Smooth muscle cell (in vitro differentiated cells): Measurements from ENCODE around the gene PLEKHD1. TPM values are rescaled to one million over a fixed set of nuclear protein-coding genes. Genes with fewer than 3 reads are reported as not detected.
"Not testable (repeated sequence)": the region's sequence is repeated elsewhere in the genome, so short reads cannot be mapped to it uniquely, and the experiment has no call there.

Experiments
- DNase-seq: peaks from one replicate; lab custom pipeline; 2025; ENCODE audit not compliant: unreplicated experiment; lab: John Stamatoyannopoulos, UW
- H2AFZ ChIP-seq: fragments of 200-600 bp; sonication (generic); 2 replicates; pipeline ENCODE4 v1.6.0; 2016; ENCODE audit warnings: antibody characterized with exemption, low read depth, mild to moderate bottlenecking
- H3F3A ChIP-seq: fragments of 200-600 bp; sonication (generic); 2 replicates; pipeline ENCODE4 v1.6.0; 2017; ENCODE audit warnings: antibody characterized with exemption, low read depth
- H3K27ac ChIP-seq: fragments of 200-600 bp; sonication (generic); 2 replicates; pipeline ENCODE4 v1.5.1; 2016; ENCODE audit warnings: low read depth, mild to moderate bottlenecking
- H3K27me3 ChIP-seq: fragments of 200-600 bp; sonication (generic); 2 replicates; pipeline ENCODE4 v1.6.1; 2016; ENCODE audit warnings: low read depth, mild to moderate bottlenecking
- H3K36me3 ChIP-seq: fragments of 200-600 bp; sonication (generic); 2 replicates; pipeline ENCODE4 v1.5.1; 2016; ENCODE audit warnings: low read depth
- H3K4me1 ChIP-seq: fragments of 200-600 bp; sonication (generic); 2 replicates; pipeline ENCODE4 v1.5.1; 2016; ENCODE audit warnings: low read depth
- H3K4me2 ChIP-seq: fragments of 200-600 bp; sonication (generic); 2 replicates; pipeline ENCODE4 v1.6.0; 2016; ENCODE audit warnings: mild to moderate bottlenecking
- H3K4me3 ChIP-seq: fragments of 200-600 bp; sonication (generic); 2 replicates; pipeline ENCODE4 v1.5.1; 2016; ENCODE audit warnings: mild to moderate bottlenecking
- H3K79me2 ChIP-seq: fragments of 200-600 bp; sonication (generic); 2 replicates; pipeline ENCODE4 v1.6.0; 2016; ENCODE audit warnings: low read depth, mild to moderate bottlenecking
- H3K9ac ChIP-seq: fragments of 200-600 bp; sonication (generic); 2 replicates; pipeline ENCODE4 v1.6.0; 2016; ENCODE audit warnings: low read depth
- H3K9me3 ChIP-seq: fragments of 200-600 bp; sonication (generic); replicated peaks from 2 replicates; pipeline ENCODE4 v1.5.1; 2016; ENCODE audit warnings: low read depth
- H4K20me1 ChIP-seq: fragments of 200-600 bp; sonication (generic); 2 replicates; pipeline ENCODE4 v1.6.0; 2016; ENCODE audit warnings: low read depth
- CTCF ChIP-seq: fragments of 200-600 bp; sonication (generic); IDR thresholded peaks from 2 replicates; pipeline ENCODE4 v1.5.1; 2017; ENCODE audit warnings: borderline replicate concordance, mild to moderate bottlenecking, antibody characterized with exemption; ENCODE audit not compliant: insufficient read depth, poor library complexity, severe bottlenecking
- WGBS: methylation state at CpG from one replicate; pipeline ENCODE4 v1.1.7; 2016; ENCODE audit warnings: low lambda C conversion rate; 5-methylcytosine and 5-hydroxymethylcytosine counted together
- polyA plus RNA-seq: library from polyadenylated mRNA; unstranded; fragments of >200 nt; fragmentation: Nextera tagmentation; extraction: Ambion mirVana; gene quantifications from 2 replicates; pipeline ENCODE4 v1.2.1, GENCODE V29; 2016
- total RNA-seq: library from RNA; depleted of rRNA; stranded (reverse); fragments of >200 nt; gene quantifications from 2 replicates; pipeline ENCODE4 v1.2.3, GENCODE V29; 2014

PLEKHD1 gene
- total and polyA plus RNA-seq, 2 experiments from 2014 or later, result 0.03 TPM; not detected in 1

- Histone ChIP-seq H3K79me2 (no peaks in the 10 kb centered on the region), H3K36me3 (no peaks in the 10 kb centered on the region), H3K4me2 (no peak overlapping the region), H3K27ac (no peak overlapping the region), H3K4me1 (no peaks in the 10 kb centered on the region), H3F3A (no peaks in the 10 kb centered on the region), H2AFZ (no peak overlapping the region), H3K4me3 (no peak overlapping the region), H4K20me1 (no peaks in the 10 kb centered on the region), H3K9ac (no peak overlapping the region), H3K9me3 (no peaks in the 10 kb centered on the region), H3K27me3 (peaks cover 14% of the 10 kb centered on the region)
- DNase-seq, result no peak
- 78% methylated on average over 3 of the region's 3 CpGs for WGBS
- no peak for TF ChIP-seq CTCF
These were observed 9.3 kb downstream of the PLEKHD1 start for GRCh38 chr14:69493791-69494190.

GRCh38 chr14:69495341-69495921 lies 10.9 kb downstream of the PLEKHD1 start:
- H3K4me3 ChIP-seq, result no peak overlapping the region
- no peak for TF ChIP-seq CTCF
- no peak for DNase-seq
- H3K4me2 ChIP-seq, result no peak overlapping the region
- H3K4me1 ChIP-seq, result no peaks in the 10 kb centered on the region
- WGBS, result 97% methylated on average over 5 of the region's 5 CpGs
- H3K79me2 ChIP-seq, result no peaks in the 10 kb centered on the region
- H3K9me3 ChIP-seq, result no peaks in the 10 kb centered on the region
- no peaks in the 10 kb centered on the region for H3K36me3 ChIP-seq
- no peak overlapping the region for H3K9ac ChIP-seq
- H3K27ac ChIP-seq, result no peak overlapping the region
- H3F3A ChIP-seq, result no peaks in the 10 kb centered on the region
- no peak overlapping the region for H2AFZ ChIP-seq
- H4K20me1 ChIP-seq, result no peaks in the 10 kb centered on the region
- H3K27me3 ChIP-seq, result peaks cover 7% of the 10 kb centered on the region

GRCh38 chr14:69497866-69498265 lies 13.3 kb downstream of the PLEKHD1 start:
- H3K27me3 ChIP-seq, H3K79me2 ChIP-seq, H3K27ac ChIP-seq, H3K4me2 ChIP-seq, H3K36me3 ChIP-seq, DNase-seq, H3K9ac ChIP-seq, H3K4me1 ChIP-seq, H3F3A ChIP-seq, H3K9me3 ChIP-seq, H2AFZ ChIP-seq, H4K20me1 ChIP-seq, H3K4me3 ChIP-seq: not testable (repeated sequence)
- 90% methylated on average over 4 of the region's 4 CpGs for WGBS

- 92% methylated on average over 4 of the region's 4 CpGs for WGBS
- not testable (repeated sequence) for H3K27me3 ChIP-seq, H3K79me2 ChIP-seq, H3K9me3 ChIP-seq, H3K27ac ChIP-seq, DNase-seq, H4K20me1 ChIP-seq, H3F3A ChIP-seq, H3K4me1 ChIP-seq, H3K36me3 ChIP-seq, H3K4me3 ChIP-seq, H3K4me2 ChIP-seq, H3K9ac ChIP-seq, H2AFZ ChIP-seq
These were observed 13.8 kb downstream of the PLEKHD1 start for GRCh38 chr14:69498286-69498685.

GRCh38 chr14:69499436-69499835 lies 14.9 kb downstream of the PLEKHD1 start:
- WGBS, result 92% methylated on average over 5 of the region's 5 CpGs
- H2AFZ ChIP-seq, result no peak overlapping the region
- no peaks in the 10 kb centered on the region for H3K4me1 ChIP-seq
- H3K4me3 ChIP-seq, result no peak overlapping the region
- no peaks in the 10 kb centered on the region for H3K36me3 ChIP-seq
- H3K9me3 ChIP-seq, result no peaks in the 10 kb centered on the region
- no peak for DNase-seq
- no peak overlapping the region for H3K9ac ChIP-seq
- H3K79me2 ChIP-seq, result no peaks in the 10 kb centered on the region
- H3K27me3 ChIP-seq, result no peaks in the 10 kb centered on the region
- no peak for TF ChIP-seq CTCF
- H4K20me1 ChIP-seq, result no peaks in the 10 kb centered on the region
- no peak overlapping the region for H3K4me2 ChIP-seq
- no peak overlapping the region for H3K27ac ChIP-seq
- H3F3A ChIP-seq, result no peaks in the 10 kb centered on the region
